SK-N-SH (cell line): ENCODE results near the gene CHST11. TPM values are rescaled to one million over a fixed set of nuclear protein-coding genes. Genes with fewer than 3 reads are reported as not detected.

Experiments
- CTCF ChIA-PET: fragments of 300-600, 350-600 bp; formaldehyde crosslinking; extraction: SDS; loops from one replicate; lab custom pipeline; 2021; lab: Yijun Ruan, JAX
- POLR2A ChIA-PET: fragments of 350-600 bp; sonication (Branson Sonifier 250); formaldehyde crosslinking; extraction: SDS; loops from one replicate; lab custom pipeline; 2020; ENCODE audit warnings: antibody characterized with exemption, inconsistent platforms; lab: Yijun Ruan, JAX
- DNase-seq: peaks from one replicate; pipeline ENCODE4 v3.0.0; 2012
- H2AFZ ChIP-seq: fragments of 200-600 bp; sonication (generic); 2 replicates; pipeline ENCODE4 v1.8.1; 2016; ENCODE audit warnings: antibody characterized with exemption, mild to moderate bottlenecking, low read depth
- H3F3A ChIP-seq: fragments of 200-600 bp; sonication (generic); replicated peaks from 2 replicates; pipeline ENCODE3; 2016; ENCODE audit warnings: antibody characterized with exemption, mild to moderate bottlenecking; ENCODE audit not compliant: insufficient read depth
- H3K27ac ChIP-seq, 2 experiments: fragments of 200-500 bp in 1 of 2; fragments of 200-600 bp in 1 of 2; sonication (Bioruptor generic) in 1 of 2; sonication (generic), shearing (Covaris generic) in 1 of 2; 2 replicates each; pipeline versions ENCODE4 v1.5.1 to v1.6.1; 2014 to 2016; ENCODE audit warnings: low read depth in 2 of 2, inconsistent platforms in 1 of 2, low read length in 1 of 2, mild to moderate bottlenecking in 1 of 2, mixed read lengths in 1 of 2
- H3K27me3 ChIP-seq: fragments of 200-600 bp; sonication (generic), shearing (Covaris generic); 2 replicates; pipeline ENCODE4 v1.6.1; 2016; ENCODE audit warnings: mixed run types; ENCODE audit not compliant: insufficient read depth
- H3K36me3 ChIP-seq, 2 experiments: fragments of 200-500 bp in 1 of 2; fragments of 200-600 bp in 1 of 2; sonication (Bioruptor generic) in 1 of 2; sonication (generic) in 1 of 2; replicated peaks in 1 of 2; 2 replicates each; pipeline versions ENCODE3 to v1.5.1; 2014 to 2016; ENCODE audit warnings: low read length in 1 of 2, mild to moderate bottlenecking in 1 of 2; ENCODE audit not compliant: insufficient read depth in 2 of 2, control insufficient read depth in 1 of 2
- H3K4me1 ChIP-seq, 2 experiments: fragments of 200-500 bp in 1 of 2; fragments of 200-600 bp in 1 of 2; sonication (Bioruptor generic) in 1 of 2; sonication (generic), shearing (Covaris generic) in 1 of 2; 2 replicates each; pipeline versions ENCODE4 v1.5.1 to v1.6.1; 2014 to 2016; ENCODE audit warnings: low read depth in 1 of 2, low read length in 1 of 2, mixed run types in 1 of 2; ENCODE audit not compliant: insufficient read depth in 2 of 2, control insufficient read depth in 1 of 2
- H3K4me2 ChIP-seq: fragments of 200-600 bp; sonication (generic), shearing (Covaris generic); 2 replicates; pipeline ENCODE4 v1.6.1; 2017; ENCODE audit warnings: mixed run types
- H3K4me3 ChIP-seq, 2 experiments: fragments of 200-500 bp in 1 of 2; fragments of 200-600 bp in 1 of 2; sonication (Bioruptor generic) in 1 of 2; sonication (generic), shearing (Covaris generic) in 1 of 2; 2 replicates each; pipeline versions ENCODE4 v1.5.1 to v1.8.1; 2014 to 2016; ENCODE audit warnings: low read depth in 2 of 2, inconsistent platforms in 1 of 2, low read length in 1 of 2, mild to moderate bottlenecking in 1 of 2, mixed read lengths in 1 of 2, moderate library complexity in 1 of 2
- H3K79me2 ChIP-seq: fragments of 200-600 bp; sonication (generic); 2 replicates; pipeline ENCODE4 v1.8.1; 2017; ENCODE audit warnings: mild to moderate bottlenecking; ENCODE audit not compliant: insufficient read depth
- H3K9ac ChIP-seq: fragments of 200-600 bp; sonication (generic); 2 replicates; pipeline ENCODE4 v1.6.1; 2017; ENCODE audit warnings: mixed run types
- H3K9me2 ChIP-seq: fragments of 200-600 bp; sonication (generic); 2 replicates; pipeline ENCODE4 v1.6.1; 2017; ENCODE audit warnings: mixed run types
- H3K9me3 ChIP-seq: fragments of 200-600 bp; sonication (generic); 2 replicates; pipeline ENCODE4 v1.6.1; 2017; ENCODE audit warnings: mixed run types, mild to moderate bottlenecking, moderate library complexity
- H4K20me1 ChIP-seq: fragments of 200-600 bp; sonication (generic); 2 replicates; pipeline ENCODE4 v1.6.1; 2017; ENCODE audit warnings: mild to moderate bottlenecking, mixed run types; ENCODE audit not compliant: insufficient read depth
- CHD2 ChIP-seq: fragments of 150-350 bp; IDR thresholded peaks from 2 replicates; pipeline ENCODE4 v1.6.1; 2018; ENCODE audit warnings: low read length; ENCODE audit not compliant: partially characterized antibody
- EZH2phosphoT487 ChIP-seq: fragments of 200-600 bp; sonication (generic); IDR thresholded peaks from 2 replicates; pipeline ENCODE4 v1.6.1; 2017; ENCODE audit warnings: low read depth, mixed run types, mild to moderate bottlenecking, antibody characterized with exemption, moderate library complexity, borderline replicate concordance
- FOSL2 ChIP-seq: IDR thresholded peaks from 2 replicates; pipeline ENCODE4 v1.4.0; 2012; ENCODE audit warnings: low read depth, mild to moderate bottlenecking, moderate library complexity, borderline replicate concordance
- FOXJ3 ChIP-seq: sonication (generic); formaldehyde crosslinking; IDR thresholded peaks from 2 replicates; pipeline ENCODE4 v1.5.1; 2020; ENCODE audit warnings: mild to moderate bottlenecking, missing genetic modification reagents
- MEF2A ChIP-seq: IDR thresholded peaks from 2 replicates; pipeline ENCODE4 v1.4.0; 2012; ENCODE audit warnings: low read depth, borderline replicate concordance
- MXI1 ChIP-seq: IDR thresholded peaks from 2 replicates; pipeline ENCODE4 v1.6.1; 2012; ENCODE audit warnings: mild to moderate bottlenecking, low read depth, low read length, improper control_type of control experiment
- NFIC ChIP-seq: IDR thresholded peaks from 2 replicates; pipeline ENCODE4 v1.4.0; 2012; ENCODE audit warnings: borderline replicate concordance
- NRF1 ChIP-seq: IDR thresholded peaks from 2 replicates; pipeline ENCODE4 v1.6.1; 2012; ENCODE audit warnings: low read depth, mild to moderate bottlenecking, low read length
- POLR2AphosphoS5 ChIP-seq: IDR thresholded peaks from 2 replicates; pipeline ENCODE4 v1.6.1; 2012; ENCODE audit warnings: low read depth, low read length
- SIN3A ChIP-seq: IDR thresholded peaks from 2 replicates; pipeline ENCODE4 v1.6.1; 2012; ENCODE audit warnings: low read depth, mild to moderate bottlenecking, low read length, moderate library complexity, borderline replicate concordance
- SMC3 ChIP-seq: IDR thresholded peaks from 2 replicates; pipeline ENCODE4 v1.6.1; 2012; ENCODE audit warnings: low read depth, low read length, improper control_type of control experiment
- TAF1 ChIP-seq: IDR thresholded peaks from 2 replicates; pipeline ENCODE4 v1.6.1; 2012; ENCODE audit warnings: low read depth, mild to moderate bottlenecking, low read length, moderate library complexity, borderline replicate concordance
- TCF12 ChIP-seq: IDR thresholded peaks from 2 replicates; pipeline ENCODE4 v1.4.0; 2012
- TEAD4 ChIP-seq: IDR thresholded peaks from 2 replicates; pipeline ENCODE4 v1.4.0; 2012; ENCODE audit warnings: mild to moderate bottlenecking, borderline replicate concordance; ENCODE audit not compliant: insufficient read depth
- WGBS: methylation state at CpG from one replicate; pipeline ENCODE4 v1.1.6; 2017; ENCODE audit warnings: low lambda C conversion rate; 5-methylcytosine and 5-hydroxymethylcytosine counted together
- polyA plus RNA-seq, 3 experiments: library from polyadenylated mRNA; depleted of rRNA; stranded (reverse); fragments of >200 nt; gene quantifications; 2 replicates each; pipeline ENCODE4 v1.2.3, GENCODE V29; 2012
- TF ChIP-seq, protein P1 (sequence below): IDR thresholded peaks from 2 replicates; pipeline ENCODE4 v1.4.0; 2012; ENCODE audit warnings: low read depth, borderline replicate concordance
- TF ChIP-seq, protein P2 (sequence below): fragments of 150-350 bp; IDR thresholded peaks from 2 replicates; pipeline ENCODE4 v1.6.1; 2017; ENCODE audit warnings: antibody characterized with exemption, low read length, low read depth, borderline replicate concordance
- TF ChIP-seq, protein P3 (sequence below): IDR thresholded peaks from 2 replicates; pipeline ENCODE4 v1.6.1; 2012; ENCODE audit warnings: mild to moderate bottlenecking, low read depth, low read length, moderate library complexity
- TF ChIP-seq, protein P4 (sequence below): fragments of 150-350 bp; IDR thresholded peaks from 2 replicates; pipeline ENCODE4 v1.6.1; 2016; ENCODE audit warnings: mild to moderate bottlenecking, low read depth, low read length
- TF ChIP-seq, protein P5 (sequence below): IDR thresholded peaks from 2 replicates; pipeline ENCODE4; 2012

CHST11 gene
- polyA plus RNA-seq, 1 of the 3 experiments (the other 2 are of a cell fraction): 18.6 TPM

DNA sequence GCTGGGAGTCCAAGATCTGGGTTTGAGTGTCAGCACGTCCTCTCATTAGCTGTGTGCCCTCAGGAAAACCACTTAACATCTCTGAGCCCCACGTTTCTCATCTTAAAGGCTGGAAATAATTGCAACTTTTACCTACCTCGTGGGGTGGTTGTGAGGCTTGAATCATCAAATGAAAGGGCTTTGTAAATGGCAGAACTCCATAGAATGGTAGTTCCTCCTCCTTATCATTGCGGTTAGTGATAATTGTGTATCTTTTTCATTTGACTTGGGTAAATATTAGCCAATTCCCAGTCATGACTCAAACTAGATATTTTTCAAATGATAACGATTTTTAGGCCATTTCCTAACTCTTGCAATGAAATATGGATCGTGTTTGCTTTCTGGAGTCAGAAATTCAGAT is 205.5 kb downstream of the CHST11 start:
- no peaks in the 10 kb centered on the region for H3K9me3 ChIP-seq
- H3K9me2 ChIP-seq: no peaks in the 10 kb centered on the region
- WGBS: 64% methylated on average over 6 of the region's 6 CpGs
- no peaks in the 10 kb centered on the region for H3K36me3 ChIP-seq
- H4K20me1 ChIP-seq: no peaks in the 10 kb centered on the region
- H3K9ac ChIP-seq: no peak overlapping the region
- H2AFZ ChIP-seq: no peak overlapping the region
- ChIA-PET POLR2A (no interaction called here), CTCF (interaction anchor here (2.0 kb wide), 1 partner anchor 280 kb away, joined by 7 read pairs; no protein-coding TSS in a partner anchor)
- H3K79me2 ChIP-seq: no peaks in the 10 kb centered on the region
- H3K4me1 ChIP-seq: peaks cover 0 to 16% of the 10 kb centered on the region in 2 experiments; a peak in 2 of 4 replicates
- TF ChIP-seq, protein P1, sequence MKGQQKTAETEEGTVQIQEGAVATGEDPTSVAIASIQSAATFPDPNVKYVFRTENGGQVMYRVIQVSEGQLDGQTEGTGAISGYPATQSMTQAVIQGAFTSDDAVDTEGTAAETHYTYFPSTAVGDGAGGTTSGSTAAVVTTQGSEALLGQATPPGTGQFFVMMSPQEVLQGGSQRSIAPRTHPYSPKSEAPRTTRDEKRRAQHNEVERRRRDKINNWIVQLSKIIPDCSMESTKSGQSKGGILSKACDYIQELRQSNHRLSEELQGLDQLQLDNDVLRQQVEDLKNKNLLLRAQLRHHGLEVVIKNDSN: no peak
- TF ChIP-seq SMC3: no peak
- no peak for TF ChIP-seq SIN3A
- no peak for TF ChIP-seq FOSL2
- TF ChIP-seq, protein P2, sequence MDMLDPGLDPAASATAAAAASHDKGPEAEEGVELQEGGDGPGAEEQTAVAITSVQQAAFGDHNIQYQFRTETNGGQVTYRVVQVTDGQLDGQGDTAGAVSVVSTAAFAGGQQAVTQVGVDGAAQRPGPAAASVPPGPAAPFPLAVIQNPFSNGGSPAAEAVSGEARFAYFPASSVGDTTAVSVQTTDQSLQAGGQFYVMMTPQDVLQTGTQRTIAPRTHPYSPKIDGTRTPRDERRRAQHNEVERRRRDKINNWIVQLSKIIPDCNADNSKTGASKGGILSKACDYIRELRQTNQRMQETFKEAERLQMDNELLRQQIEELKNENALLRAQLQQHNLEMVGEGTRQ: no peak
- TF ChIP-seq TAF1: no peak
- TF ChIP-seq, protein P3, sequence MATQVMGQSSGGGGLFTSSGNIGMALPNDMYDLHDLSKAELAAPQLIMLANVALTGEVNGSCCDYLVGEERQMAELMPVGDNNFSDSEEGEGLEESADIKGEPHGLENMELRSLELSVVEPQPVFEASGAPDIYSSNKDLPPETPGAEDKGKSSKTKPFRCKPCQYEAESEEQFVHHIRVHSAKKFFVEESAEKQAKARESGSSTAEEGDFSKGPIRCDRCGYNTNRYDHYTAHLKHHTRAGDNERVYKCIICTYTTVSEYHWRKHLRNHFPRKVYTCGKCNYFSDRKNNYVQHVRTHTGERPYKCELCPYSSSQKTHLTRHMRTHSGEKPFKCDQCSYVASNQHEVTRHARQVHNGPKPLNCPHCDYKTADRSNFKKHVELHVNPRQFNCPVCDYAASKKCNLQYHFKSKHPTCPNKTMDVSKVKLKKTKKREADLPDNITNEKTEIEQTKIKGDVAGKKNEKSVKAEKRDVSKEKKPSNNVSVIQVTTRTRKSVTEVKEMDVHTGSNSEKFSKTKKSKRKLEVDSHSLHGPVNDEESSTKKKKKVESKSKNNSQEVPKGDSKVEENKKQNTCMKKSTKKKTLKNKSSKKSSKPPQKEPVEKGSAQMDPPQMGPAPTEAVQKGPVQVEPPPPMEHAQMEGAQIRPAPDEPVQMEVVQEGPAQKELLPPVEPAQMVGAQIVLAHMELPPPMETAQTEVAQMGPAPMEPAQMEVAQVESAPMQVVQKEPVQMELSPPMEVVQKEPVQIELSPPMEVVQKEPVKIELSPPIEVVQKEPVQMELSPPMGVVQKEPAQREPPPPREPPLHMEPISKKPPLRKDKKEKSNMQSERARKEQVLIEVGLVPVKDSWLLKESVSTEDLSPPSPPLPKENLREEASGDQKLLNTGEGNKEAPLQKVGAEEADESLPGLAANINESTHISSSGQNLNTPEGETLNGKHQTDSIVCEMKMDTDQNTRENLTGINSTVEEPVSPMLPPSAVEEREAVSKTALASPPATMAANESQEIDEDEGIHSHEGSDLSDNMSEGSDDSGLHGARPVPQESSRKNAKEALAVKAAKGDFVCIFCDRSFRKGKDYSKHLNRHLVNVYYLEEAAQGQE: no peak
- DNase-seq: no peak
- no peak overlapping the region for H3K4me3 ChIP-seq
- no peak overlapping the region for H3K27ac ChIP-seq
- H3K27me3 ChIP-seq: no peaks in the 10 kb centered on the region
- no peak overlapping the region for H3K4me2 ChIP-seq
- H3F3A ChIP-seq: no peaks in the 10 kb centered on the region

DNA sequence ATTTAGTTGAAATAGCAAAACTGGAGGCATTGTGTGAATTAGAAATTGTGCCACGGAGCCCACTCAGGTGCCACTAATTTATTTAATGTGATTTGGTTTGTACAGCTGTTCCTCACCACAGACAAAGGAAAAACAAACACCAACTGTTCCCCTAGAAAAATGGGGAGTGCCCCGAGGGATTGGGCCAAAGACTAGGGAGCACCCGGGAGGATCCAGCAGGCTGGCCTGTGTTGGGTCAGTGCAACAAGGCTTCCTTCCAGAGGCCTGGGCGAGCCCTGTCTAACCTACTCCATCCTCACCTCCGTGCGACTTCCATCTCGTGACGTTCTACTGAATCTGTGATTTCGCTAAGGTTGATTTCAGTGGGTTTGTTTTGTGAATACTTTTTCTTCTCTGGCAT is 206.2 kb downstream of the CHST11 start:
- H3K4me2 ChIP-seq: no peak overlapping the region
- no peaks in the 10 kb centered on the region for H4K20me1 ChIP-seq
- no peak for DNase-seq
- H3K9ac ChIP-seq: no peak overlapping the region
- H3K9me2 ChIP-seq: no peaks in the 10 kb centered on the region
- H3K27me3 ChIP-seq: no peaks in the 10 kb centered on the region
- no peaks in the 10 kb centered on the region for H3K36me3 ChIP-seq
- H3K79me2 ChIP-seq: no peaks in the 10 kb centered on the region
- WGBS: 92% methylated on average over 9 of the region's 9 CpGs
- no peak overlapping the region for H3K4me3 ChIP-seq
- H2AFZ ChIP-seq: no peak overlapping the region
- no peaks in the 10 kb centered on the region for H3F3A ChIP-seq
- peaks cover 0 to 22% of the 10 kb centered on the region in 2 experiments; a peak in 2 of 4 replicates for H3K4me1 ChIP-seq
- H3K9me3 ChIP-seq: no peaks in the 10 kb centered on the region
- CTCF ChIA-PET: interaction anchor here (1.2 to 2.0 kb wide), 2 partner anchors 13 to 281 kb away, joined by 4 to 7 read pairs; no protein-coding TSS in a partner anchor
- H3K27ac ChIP-seq: no peak overlapping the region; a peak in 1 of 4 replicates
- POLR2A ChIA-PET: no interaction called here
- TF ChIP-seq MEF2A (no peak), TCF12 (no peak), MXI1 (no peak), NFIC (no peak), NRF1 (no peak), SMC3 (no peak), SIN3A (no peak), FOXJ3 (CRISPR knock-in tag) (no peak), EZH2phosphoT487 (no peak), CHD2 (no peak), POLR2AphosphoS5 (no peak), TEAD4 (no peak)
- TF ChIP-seq, protein P4, sequence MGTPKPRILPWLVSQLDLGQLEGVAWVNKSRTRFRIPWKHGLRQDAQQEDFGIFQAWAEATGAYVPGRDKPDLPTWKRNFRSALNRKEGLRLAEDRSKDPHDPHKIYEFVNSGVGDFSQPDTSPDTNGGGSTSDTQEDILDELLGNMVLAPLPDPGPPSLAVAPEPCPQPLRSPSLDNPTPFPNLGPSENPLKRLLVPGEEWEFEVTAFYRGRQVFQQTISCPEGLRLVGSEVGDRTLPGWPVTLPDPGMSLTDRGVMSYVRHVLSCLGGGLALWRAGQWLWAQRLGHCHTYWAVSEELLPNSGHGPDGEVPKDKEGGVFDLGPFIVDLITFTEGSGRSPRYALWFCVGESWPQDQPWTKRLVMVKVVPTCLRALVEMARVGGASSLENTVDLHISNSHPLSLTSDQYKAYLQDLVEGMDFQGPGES: no peak
- TF ChIP-seq, protein P2: no peak
- TF ChIP-seq, protein P5, sequence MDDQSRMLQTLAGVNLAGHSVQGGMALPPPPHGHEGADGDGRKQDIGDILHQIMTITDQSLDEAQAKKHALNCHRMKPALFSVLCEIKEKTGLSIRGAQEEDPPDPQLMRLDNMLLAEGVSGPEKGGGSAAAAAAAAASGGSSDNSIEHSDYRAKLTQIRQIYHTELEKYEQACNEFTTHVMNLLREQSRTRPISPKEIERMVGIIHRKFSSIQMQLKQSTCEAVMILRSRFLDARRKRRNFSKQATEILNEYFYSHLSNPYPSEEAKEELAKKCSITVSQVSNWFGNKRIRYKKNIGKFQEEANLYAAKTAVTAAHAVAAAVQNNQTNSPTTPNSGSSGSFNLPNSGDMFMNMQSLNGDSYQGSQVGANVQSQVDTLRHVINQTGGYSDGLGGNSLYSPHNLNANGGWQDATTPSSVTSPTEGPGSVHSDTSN: no peak
